HG03460 (cell line): Measurements from ENCODE around the gene SIX5.
"Not testable (repeated sequence)": the region's sequence is repeated elsewhere in the genome, so short reads cannot be mapped to it uniquely, and the experiment has no call there.

Source experiments
- ATAC-seq: cut with Tn5 transposase; IDR thresholded peaks from one replicate; pipeline ENCODE4 v1.9.1; 2021; ENCODE audit not compliant: unreplicated experiment

Gene SIX5

DNA sequence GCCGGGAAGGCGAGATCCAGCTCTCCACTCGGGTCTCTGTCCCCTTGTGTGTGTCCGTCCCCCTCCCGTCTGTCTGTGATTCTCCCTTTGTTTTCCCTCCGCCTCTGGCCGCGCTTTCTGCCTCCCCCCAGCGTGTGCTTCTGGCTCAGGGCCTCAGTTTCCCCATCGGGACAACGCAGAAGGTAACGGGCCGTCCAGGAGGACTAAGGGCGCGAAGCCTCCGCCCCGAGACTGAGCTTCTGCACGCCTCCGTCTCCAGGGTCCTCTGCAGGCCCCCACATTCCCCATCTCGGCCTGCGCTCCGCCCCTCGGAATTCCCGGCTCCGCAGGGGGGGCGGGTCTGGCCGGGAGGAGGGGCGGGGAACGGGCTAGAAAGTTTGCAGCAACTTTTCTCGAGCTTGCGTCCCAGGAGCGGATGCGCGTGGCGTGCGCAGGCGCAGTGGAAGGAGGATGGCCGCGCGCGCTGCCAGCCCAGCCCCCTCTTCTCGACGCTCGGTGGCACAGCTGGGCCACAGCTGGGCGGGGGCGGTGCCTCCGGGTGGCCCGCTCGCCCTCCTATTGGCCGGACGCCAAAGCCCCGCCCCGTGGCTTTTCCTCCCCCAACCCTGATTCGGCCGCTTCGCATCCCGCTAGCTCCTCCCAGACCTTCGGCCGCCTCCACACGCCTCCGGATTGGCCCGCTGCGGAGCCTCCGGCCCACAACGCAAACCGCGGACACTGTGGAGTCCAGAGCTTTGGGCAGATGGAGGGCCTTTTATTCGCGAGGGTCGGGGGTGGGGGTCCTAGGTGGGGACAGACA is at the start of gene SIX5:
Gene SIX5, minus strand, starts transcription at position 269 of the 799 bp plus-strand sequence. CDS start 408 bp downstream, outside the sequence.
- peak; percentile 45 for ATAC-seq

DNA sequence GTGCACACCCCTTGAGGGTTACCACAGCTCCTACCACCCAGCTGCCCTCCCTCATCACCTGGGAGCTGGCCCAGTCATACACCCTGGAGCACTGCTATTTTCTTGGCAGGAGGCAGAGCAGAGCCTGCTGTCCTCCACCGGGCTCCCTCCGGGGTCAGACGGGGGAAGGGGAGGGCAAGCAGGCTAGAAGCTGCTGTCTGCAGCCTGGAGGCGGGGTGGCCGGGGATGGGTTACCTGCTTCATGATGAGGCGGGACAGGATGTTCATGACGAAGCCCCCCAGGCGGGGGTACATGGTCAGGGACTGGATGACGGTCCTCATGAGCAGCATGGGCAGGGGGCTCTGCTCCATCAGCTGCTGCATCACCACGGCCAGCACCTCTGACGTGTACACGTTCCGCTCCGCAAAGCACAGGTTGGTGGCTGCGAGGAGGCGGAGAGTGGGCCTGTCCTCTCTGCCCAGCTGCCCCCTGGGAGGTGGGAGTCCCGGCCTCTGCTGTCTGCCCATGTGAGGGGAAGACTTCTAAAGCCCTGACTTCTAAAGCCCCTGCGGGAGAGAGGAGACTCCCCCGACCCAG is 48.8 kb upstream of the SIX5 start:
- ATAC-seq, result no peak

DNA sequence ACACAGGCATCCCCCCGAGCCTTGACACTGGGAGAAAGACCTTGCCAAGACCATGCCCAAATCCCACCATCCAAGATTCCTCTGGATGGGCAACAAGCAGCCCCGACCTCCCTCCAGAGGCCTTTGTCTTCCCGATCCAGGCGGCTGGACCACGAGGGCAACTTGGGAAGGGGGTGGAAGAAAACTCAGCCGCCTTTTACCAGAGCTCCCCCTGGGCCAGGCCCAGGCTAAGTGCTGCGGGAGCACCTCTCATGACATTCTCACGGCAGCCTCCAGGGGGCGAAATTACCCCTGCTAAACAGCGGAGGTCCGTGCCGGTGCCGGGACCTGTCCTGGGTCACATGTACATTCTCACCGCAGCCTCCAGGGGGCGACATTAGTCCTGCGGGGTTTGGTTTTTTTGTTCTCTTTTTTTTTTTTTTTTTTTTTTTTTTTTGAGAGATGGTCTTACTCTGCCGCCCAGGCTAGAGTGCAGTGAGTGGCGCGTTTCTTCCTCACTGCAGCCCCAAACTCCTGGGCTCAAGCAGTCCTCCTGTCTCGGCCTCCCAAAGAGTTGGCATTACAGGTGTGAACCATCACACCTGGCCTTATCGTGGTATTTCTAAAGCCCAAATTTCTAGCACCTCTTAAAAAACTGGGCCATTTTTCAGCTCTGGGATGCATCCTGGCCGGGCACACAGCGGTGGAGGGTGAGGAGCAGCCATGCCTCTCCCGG is 48.1 kb upstream of the SIX5 start:
- peak; percentile 80 for ATAC-seq

DNA sequence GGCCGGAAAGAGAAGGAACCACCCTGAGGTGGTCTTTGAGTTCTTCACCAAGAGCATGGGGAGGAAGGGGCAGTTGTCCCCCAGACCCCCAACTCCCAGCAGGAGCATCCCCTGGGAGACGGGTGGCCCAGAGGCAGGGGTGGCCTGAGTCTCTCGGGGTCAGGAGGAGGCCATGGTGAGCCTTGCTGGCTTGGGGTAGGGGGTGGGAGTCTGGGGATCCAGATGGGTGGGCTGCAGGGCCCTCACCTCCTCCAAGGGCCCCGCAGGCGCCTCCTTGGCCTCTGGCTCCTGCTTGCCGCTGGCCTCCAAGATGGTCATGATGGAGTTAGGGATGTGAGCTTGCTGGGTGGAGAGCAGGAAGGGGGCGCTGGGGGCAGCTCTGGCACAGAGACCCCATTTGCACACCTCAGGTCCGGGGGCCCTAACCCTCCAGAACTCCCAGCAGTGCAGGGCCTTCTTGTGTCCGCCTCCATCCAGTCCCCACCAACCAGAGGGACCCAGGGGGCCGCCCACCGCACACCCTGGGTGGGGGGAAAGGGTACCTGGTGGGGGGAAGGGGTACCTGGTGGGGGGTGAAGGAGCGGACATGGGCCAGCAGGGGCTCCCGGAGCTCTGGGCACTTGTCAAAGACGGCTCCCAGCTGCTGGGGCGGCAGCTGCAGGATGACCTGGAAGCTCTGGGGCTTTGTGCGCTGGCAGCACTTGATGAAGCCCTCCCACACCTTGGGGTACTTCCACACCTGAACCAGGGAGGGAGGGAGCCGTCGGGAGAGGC is 47.4 kb upstream of the SIX5 start:
- ATAC-seq, result no peak

DNA sequence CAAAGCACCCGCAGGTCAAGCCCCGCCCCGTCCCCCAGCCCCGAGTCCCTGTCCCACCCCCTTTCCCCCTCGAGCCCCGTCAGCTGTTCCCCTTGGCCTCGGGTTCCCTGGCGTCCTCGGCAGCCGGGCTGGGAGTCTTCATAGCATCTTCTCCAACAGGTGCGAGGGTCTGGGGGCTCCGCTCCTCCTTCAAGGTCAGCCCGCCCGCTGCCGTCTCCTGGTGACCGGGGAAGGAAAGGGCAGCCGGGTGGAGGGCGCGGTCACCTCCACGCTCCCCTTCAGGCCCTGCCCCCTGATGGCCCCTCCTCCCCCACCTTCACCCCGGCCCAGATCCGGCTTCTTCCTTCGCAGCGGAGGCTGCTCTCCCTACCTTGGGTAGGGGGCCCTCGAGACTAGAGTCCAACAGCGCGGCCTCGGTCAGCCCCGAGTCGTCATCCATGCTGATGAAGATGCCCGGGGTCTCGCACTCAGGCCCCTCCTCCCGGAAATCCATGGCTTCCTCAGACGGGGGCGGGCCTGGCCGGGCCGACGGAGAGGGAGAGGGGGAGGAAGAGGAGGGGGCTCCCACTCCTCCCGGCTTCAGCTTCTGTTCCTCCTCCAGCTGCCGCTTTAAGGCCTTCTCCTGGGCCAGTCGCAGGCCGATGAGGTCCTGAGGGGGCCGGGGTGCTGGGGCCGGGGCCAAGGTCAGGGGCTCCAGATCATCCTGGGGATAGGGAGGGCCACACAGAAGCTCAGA is 46.6 kb upstream of the SIX5 start:
- ATAC-seq, result no peak

DNA sequence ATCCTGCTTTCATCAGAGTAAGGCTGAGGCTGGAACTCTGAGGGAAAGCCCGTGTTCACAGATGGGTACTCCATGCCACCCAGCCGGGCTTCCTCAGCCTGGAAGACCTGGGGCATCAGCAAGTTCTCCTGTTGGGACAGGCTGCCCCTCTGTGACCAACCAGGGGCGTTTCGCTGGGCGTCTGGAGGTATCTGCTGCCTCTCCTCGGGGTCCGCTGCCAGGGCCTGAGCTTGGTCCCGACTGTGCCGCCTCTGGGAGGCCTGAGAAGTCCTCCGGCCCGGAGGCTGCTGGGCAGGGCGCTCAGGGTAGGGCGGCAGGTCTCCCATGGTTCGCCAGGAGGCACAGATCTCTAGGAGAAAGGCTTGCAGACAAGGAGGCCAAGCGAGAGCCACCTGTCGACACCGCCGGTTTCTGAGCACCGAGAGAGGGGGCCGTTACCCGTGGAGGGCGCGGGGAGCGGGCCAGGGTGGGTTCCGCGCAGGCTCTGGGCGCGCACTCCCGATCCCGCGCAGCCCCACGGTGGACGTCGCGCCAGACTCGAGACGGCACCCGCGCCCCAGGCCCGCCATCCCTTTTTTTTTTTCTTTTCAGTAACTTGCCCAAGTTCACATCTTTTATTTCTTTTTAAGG is 45.9 kb upstream of the SIX5 start, which contains the start of gene RSPH6A:
Gene RSPH6A, minus strand, starts transcription at position 458 of the 630 bp plus-strand sequence. Its CDS starts 132 bp downstream, at position 326.
- no peak for ATAC-seq

DNA sequence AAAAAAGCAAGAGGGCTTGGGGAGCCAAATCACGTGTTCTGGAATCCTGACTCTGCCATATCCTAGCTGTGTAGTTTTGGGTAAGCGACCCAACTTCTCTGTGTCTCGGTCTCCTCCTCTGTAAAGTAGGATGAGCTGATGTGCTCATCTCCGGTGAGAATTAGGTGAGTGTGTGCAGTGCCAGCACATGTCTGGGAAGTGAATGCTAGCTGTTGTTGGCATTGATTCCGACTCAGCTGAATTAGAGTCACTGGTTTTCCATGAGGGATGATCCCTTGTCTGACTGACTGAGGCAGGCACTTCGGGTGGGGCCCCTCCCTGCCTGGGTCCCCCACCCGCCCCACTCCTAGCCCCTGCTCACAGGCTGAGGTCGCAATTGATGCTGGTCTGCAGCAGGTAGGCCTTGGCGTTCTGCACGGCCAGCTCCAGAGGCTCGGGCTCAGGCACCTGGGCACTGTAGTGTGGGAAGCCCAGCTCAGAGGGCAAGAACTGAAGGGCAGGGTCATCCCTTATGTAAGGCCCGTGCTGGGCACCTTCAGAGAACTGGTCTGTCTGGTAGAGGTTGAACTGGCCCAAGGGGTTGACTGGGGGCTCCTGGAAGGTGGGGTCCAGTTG is 45.2 kb upstream of the SIX5 start:
- no peak for ATAC-seq

DNA sequence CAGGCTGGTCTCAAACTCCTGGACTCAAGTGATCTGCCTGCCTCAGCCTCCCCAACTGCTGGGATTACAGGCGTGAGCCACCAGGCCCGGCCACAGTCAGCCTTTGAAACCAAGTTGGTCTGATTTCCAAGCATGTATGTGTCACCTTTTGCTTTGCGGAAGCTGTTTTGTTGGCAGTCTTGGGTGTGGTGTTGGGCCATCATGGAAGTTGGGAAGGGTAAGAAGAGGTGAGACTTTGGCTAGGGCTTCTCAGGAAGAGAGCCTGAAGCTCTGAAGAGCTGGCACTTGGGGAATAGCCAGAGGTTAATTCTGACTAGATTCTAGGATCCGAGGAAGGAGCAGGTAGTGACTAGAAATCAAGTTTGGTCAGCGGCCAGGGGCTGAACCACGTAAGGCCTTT is 43.2 kb upstream of the SIX5 start:
- ATAC-seq, result no peak

DNA sequence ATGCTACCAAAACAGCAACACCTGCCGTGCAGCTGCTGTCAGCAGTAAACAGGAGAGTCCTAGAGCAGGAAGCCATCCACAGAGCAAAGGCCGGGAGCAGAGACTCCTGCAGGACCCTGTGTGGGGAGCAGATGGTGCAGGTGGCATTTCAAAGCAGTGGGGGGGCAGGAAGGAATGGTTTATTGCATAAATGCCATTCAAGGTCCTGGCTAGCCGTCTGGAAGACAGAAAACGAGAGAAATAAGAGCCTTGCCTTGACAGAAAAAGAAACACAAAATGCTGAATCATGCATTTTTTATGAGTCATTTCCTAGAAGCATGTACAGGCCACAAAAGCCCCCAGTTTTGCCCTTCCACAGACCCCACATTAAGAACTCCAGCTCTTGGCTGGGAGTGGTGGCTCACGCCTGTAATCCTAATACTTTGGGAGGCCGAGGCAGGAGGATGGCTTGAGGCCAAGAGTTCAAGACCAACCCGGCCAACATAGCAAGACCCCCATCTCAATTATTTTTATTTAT is 40.6 kb upstream of the SIX5 start:
- no peak for ATAC-seq

DNA sequence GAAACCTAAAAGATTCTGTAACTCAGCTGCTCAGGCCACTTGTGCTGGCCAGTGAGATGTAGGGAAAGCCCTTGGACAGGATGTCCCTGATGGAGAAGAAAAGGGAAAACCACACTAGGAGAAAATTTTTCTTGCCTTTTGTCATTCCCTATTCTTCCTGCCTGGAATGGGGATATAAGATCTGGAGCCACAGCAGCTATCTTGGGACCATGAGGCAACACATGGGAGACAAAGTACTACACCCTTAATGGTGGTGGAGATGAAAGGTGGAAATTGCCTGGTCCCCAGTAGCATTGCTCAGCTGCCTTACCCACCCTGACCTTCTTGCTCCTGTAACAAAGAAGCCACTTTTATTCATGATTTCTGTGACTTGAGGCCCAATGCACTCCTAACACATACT is 36.7 kb upstream of the SIX5 start:
- ATAC-seq, result no peak

DNA sequence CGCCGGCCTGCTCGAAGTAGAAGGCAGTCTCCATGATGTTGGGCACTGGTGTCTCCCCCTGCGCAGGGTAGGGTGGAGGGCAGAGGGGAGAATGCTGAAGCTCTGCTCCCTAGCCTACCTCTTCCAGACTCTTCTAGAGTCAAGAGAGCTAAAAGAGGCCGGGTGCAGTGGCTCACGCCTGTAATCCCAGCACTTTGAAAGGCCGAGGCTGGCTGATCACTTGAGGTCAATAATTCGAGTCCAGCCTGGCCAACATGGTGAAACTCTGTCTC is 35.8 kb upstream of the SIX5 start:
- ATAC-seq, result no peak

DNA sequence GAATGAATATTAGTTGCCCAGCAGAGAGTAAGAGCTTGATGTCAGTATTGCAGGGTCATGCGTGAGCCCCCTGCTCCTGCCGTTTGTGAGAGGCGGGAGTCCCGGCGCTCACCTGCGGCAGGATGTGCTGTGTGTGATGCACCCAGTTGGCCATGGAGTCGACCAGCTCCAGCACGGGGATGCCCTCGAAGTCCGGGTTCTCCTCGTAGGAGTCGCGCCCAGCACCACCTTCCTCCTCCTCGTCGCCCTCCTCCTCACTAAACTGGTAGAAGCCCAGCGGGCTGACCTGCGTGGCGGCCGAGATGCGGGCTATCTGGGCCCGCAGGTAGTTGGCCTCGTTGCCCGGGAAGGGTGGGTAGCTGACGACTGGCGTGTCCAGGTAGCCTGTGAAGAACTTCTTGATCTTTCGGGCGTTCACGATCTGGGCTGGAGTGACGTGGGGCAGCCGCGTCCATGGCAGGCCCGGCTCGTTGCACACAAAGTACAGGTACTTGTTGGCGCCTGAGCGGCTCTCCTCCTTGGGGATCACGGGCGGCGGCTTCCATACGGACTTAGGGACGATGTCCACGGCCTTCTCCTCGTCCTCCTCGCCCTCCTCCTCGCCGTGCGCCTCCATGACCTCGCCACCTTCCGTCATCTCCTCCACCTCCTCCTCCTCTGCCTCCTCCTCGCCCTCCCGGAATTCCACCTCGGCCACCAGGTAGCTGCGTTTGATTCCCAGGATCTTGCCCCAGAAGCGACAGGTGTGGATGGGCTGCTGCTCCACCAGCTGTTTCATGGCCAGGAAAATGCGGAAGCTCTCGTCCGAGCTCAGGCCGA is 35.3 kb upstream of the SIX5 start:
- ATAC-seq, result no peak

DNA sequence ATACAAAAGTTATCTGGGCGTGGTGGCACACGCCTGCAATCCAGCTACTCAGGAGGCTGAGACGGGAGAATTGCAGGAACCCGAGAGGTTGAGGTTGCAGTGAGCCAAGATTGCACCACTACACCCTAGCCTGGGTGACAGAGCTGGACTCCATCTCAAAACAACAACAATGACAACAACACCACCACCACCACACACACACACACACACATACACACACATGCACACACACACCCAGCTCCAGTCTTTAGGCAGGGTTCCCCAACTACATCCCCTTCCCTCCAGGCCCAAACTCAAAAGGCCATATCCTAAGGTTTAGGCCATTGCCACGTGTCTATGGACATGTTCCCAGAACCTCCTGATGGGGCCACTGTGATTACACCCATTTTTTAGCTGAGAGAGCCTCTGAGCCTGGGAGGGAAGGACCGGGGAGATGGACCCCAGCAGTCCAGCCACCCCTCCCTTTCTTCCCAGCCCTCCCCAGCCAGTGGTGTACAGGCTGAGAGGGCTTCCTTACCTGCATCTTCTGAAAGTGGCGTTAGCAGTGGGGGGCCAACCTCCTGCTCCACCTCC is 32.6 kb upstream of the SIX5 start:
- ATAC-seq, result no peak

DNA sequence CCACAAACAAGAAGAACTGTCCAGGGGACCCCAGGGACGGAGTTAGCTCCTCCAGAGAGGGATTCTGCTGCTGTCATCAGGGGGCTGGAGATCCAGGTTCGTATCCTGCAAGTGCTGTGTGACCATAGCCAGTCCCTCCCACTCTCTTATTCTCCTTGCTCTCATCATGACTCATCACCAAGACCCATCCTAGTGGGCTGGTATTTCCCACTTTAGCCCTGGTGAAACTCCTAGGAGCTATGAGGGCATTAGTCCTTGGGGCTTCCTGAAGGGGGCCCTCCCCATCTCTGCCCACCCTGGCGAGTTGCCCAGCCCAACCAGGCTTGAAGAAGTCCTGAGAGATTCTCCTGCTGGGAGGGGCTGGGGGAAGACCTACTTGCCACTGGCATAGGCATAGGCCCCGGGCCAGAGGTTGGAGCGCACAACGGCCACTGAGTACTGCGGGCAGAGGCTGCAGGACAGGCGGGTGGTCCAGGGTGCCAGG is 31.1 kb upstream of the SIX5 start:
- no peak for ATAC-seq

DNA sequence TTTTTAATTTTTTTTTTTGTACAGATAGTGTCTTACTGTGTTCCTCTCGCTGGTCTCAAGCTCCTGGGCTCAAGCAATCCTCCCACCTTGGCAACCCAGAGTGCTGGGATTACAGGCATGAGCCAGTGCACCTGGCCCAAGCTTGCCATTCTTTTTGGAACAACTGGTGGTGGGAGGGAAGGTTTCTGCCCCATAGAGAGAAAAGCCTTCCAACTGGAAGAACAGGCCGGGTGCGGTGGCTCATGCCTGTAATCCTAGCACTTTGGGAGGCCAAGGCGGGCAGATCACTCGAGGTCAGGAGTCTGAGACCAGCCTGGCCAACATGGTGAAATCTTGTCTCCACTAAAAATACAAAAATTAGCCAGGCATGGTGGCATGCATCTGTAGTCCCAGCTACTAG is 30.5 kb upstream of the SIX5 start:
- ATAC-seq, result not testable (repeated sequence)

DNA sequence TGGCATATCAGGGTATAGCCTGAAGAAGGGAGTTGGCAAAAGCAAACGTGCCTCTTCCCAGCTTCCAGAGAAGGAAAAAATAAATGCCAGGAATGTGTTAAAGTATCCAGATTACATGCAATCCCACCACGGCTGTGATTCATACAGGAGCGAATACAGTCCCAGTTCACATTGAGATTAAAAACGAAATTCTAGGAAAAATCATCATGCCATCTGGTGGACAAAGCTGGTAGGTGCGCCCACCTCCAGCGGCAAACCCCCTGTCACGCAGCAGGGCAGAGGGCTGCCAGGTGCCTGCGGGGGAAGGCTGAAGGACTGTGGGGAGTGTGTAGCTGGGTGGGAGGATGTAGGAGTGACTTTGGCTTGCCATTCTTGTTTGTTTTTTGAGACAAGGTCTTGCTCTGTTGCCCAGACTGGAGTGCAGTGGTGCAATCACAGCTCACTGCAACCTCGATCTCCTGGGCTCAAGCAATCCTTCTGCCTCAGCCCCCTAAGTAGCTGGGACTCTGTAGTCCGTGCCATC is 30.0 kb upstream of the SIX5 start:
- no peak for ATAC-seq

DNA sequence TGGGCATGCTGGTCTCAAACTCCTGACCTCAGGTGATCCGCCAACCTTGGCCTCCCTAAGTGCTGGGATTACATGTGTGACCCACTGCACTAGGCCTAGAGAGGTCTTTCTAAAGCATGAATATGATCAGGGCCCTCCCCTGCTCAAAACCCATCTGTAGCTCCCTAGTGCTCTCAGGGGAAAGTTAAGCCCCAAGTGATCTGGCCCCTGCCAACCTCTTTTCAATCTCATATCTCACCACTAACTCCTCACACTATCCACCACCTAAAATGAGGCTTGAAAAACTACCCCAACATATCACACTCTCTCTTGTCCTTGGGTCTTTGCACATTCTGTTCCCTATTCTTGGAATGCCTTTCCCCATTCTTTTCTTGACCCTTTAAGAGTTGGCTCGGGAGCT is 25.6 kb upstream of the SIX5 start:
- no peak for ATAC-seq

DNA sequence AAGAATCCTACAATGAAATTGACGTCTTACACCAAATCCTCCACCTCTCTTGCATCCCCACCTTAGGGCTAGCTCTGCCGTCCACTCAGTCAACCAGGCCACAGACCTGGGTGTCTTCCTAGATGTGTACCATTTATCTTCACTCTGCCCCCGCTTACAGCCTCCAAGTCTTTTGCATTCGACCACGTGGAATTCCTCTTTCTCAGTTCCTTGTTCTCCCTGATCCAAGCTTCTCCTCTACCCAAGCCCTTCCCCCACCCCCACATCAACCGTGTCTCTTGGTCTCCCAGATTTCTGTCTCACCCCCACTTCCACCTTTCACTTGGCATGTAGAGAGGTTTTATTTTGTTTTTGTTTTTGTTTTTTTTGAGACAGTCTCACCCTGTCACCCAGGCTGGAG is 24.8 kb upstream of the SIX5 start:
- no peak for ATAC-seq
